Keratinocyte (primary cell): ENCODE data around the gene OR2T10. TPM values are rescaled to one million over a fixed set of nuclear protein-coding genes. Genes with fewer than 3 reads are reported as not detected.

Experiments
- DNase-seq: peaks from one replicate; pipeline ENCODE4 v3.0.0-alpha.2; 2011; ENCODE audit warnings: low read depth, missing footprints, low spot score
- FAIRE-seq: peaks from 2 replicates; lab custom pipeline; 2011; peaks lifted over from hg19 to GRCh38; lab: Jason Lieb, UNC
- H2AFZ ChIP-seq: 2 replicates; pipeline ENCODE4 v1.6.0; 2012; ENCODE audit warnings: low read length, control low read depth, inconsistent platforms; ENCODE audit not compliant: control insufficient read depth
- H3K27ac ChIP-seq: 2 replicates; pipeline ENCODE4 v1.5.1; 2011; ENCODE audit warnings: low read length; ENCODE audit not compliant: control insufficient read depth, insufficient read depth
- H3K27me3 ChIP-seq: 3 replicates; pipeline ENCODE4 v1.6.0; 2011; ENCODE audit warnings: low read length; ENCODE audit not compliant: control insufficient read depth, insufficient read depth; ENCODE audit errors: extremely low read depth
- H3K36me3 ChIP-seq, 2 experiments: 2 replicates in 1 of 2; 3 replicates in 1 of 2; pipeline ENCODE4 v1.5.1; 2011; ENCODE audit warnings: low read length in 2 of 2, mild to moderate bottlenecking in 1 of 2; ENCODE audit not compliant: control insufficient read depth in 2 of 2, insufficient read depth in 2 of 2; ENCODE audit errors: extremely low read depth in 1 of 2
- H3K4me1 ChIP-seq: 3 replicates; pipeline ENCODE4 v1.5.1; 2011; ENCODE audit warnings: low read length; ENCODE audit not compliant: control insufficient read depth, insufficient read depth; ENCODE audit errors: extremely low read depth
- H3K4me2 ChIP-seq: 3 replicates; pipeline ENCODE4 v1.6.0; 2011; ENCODE audit warnings: low read depth, low read length; ENCODE audit not compliant: control insufficient read depth, insufficient read depth; ENCODE audit errors: extremely low read depth
- H3K4me3 ChIP-seq, 3 experiments: fragments of 200-600 bp in 1 of 3; sonication (generic) in 1 of 3; 2 replicates in 2 of 3; 3 replicates in 1 of 3; pipeline ENCODE4 v1.5.1; 2011 to 2016; ENCODE audit warnings: low read length in 3 of 3, mild to moderate bottlenecking in 3 of 3, control low read depth in 2 of 3, inconsistent platforms in 1 of 3, low read depth in 1 of 3, mixed read lengths in 1 of 3, mixed run types in 1 of 3, moderate library complexity in 1 of 3; ENCODE audit not compliant: control insufficient read depth in 2 of 3, insufficient read depth in 2 of 3; ENCODE audit errors: extremely low read depth in 1 of 3
- H3K79me2 ChIP-seq: 2 replicates; pipeline ENCODE4 v1.6.0; 2012; ENCODE audit warnings: low read length; ENCODE audit not compliant: control insufficient read depth, insufficient read depth
- H3K9ac ChIP-seq: 3 replicates; pipeline ENCODE4 v1.6.0; 2011; ENCODE audit warnings: low read length; ENCODE audit not compliant: control insufficient read depth, insufficient read depth; ENCODE audit errors: extremely low read depth
- H3K9me1 ChIP-seq: 3 replicates; pipeline ENCODE4 v1.6.0; 2011; ENCODE audit warnings: low read length; ENCODE audit not compliant: control insufficient read depth, insufficient read depth; ENCODE audit errors: extremely low read depth
- H3K9me3 ChIP-seq: 2 replicates; pipeline ENCODE4 v1.5.1; 2012; ENCODE audit warnings: low read depth, low read length; ENCODE audit not compliant: control insufficient read depth
- H4K20me1 ChIP-seq: 3 replicates; pipeline ENCODE4 v1.6.0; 2011; ENCODE audit warnings: low read length; ENCODE audit not compliant: control insufficient read depth, insufficient read depth; ENCODE audit errors: extremely low read depth
- CTCF ChIP-seq, 3 experiments: IDR thresholded peaks in 1 of 3; conservative IDR thresholded peaks in 1 of 3; optimal IDR thresholded peaks in 1 of 3; 2 replicates in 2 of 3; 3 replicates in 1 of 3; pipeline versions ENCODE3 to v1.5.1; 2011; ENCODE audit warnings: low read length in 3 of 3, mild to moderate bottlenecking in 3 of 3, moderate library complexity in 2 of 3, control low read depth in 1 of 3, inconsistent platforms in 1 of 3; ENCODE audit not compliant: insufficient read depth in 2 of 3; ENCODE audit errors: extremely low read depth in 1 of 3
- EZH2 ChIP-seq: IDR thresholded peaks from one replicate; pipeline ENCODE4 v1.6.1; 2012; ENCODE audit warnings: inconsistent platforms, mild to moderate bottlenecking, low read length, moderate library complexity
- dilution Hi-C: fragments of 300-500 bp; cut with MboI; formaldehyde crosslinking; loops from one replicate; pipeline ENCODE4 v1.7.0; 2020; ENCODE audit warnings: low sequenced_read_pairs; ENCODE audit not compliant: extremely low pct_ligation_motif_present
- polyA plus RNA-seq, 5 experiments: library from polyadenylated mRNA; depleted of rRNA in 3 of 5; stranded (reverse) in 3 of 5; stranded (forward) in 1 of 5; unstranded in 1 of 5; fragments of >200 nt; gene quantifications; 1 replicate in 1 of 5; 2 replicates in 3 of 5; 3 replicates in 1 of 5; pipeline versions ENCODE4 v1.2.1 to v1.2.3, GENCODE V29; 2011 to 2012; ENCODE audit warnings: missing spikeins in 2 of 5, low read depth in 1 of 5, low replicate concordance in 1 of 5

Gene OR2T10
- polyA plus RNA-seq, 1 donor (not counting 4 experiments of a cell fraction or from before 2014, with no cell fraction given), result not detected

GRCh38 chr1:248593226-248593625 is 4.3 kb downstream of the OR2T10 start:
- TF ChIP-seq CTCF (optimal IDR thresholded peaks at IDR 0.05 in 1 of 3, IDR thresholded peaks at IDR 0.05 in 1 of 3, conservative IDR thresholded peaks at IDR 0.05 in 1 of 3; ENCODE audit: extremely low read depth in 1 of 3, insufficient read depth in 2 of 3, low read length in 3 of 3), result no peak
- Histone ChIP-seq H3K27me3 (no peaks in the 10 kb centered on the region), H3K79me2 (no peaks in the 10 kb centered on the region), H3K36me3 (no peaks in the 10 kb centered on the region), H4K20me1 (no peaks in the 10 kb centered on the region), H3K4me1 (no peaks in the 10 kb centered on the region), H3K27ac (no peak overlapping the region), H3K4me2 (no peak overlapping the region), H3K4me3 (no peak overlapping the region), H2AFZ (no peak overlapping the region), H3K9ac (no peak overlapping the region), H3K9me3 (no peaks in the 10 kb centered on the region), H3K9me1 (no peaks in the 10 kb centered on the region)
- FAIRE-seq, result no peak
- DNase-seq, result no peak
- dilution Hi-C loops, result no loop called here

- FAIRE-seq, result no peak
- Histone ChIP-seq H3K27me3 (no peaks in the 10 kb centered on the region), H3K36me3 (no peaks in the 10 kb centered on the region), H4K20me1 (no peaks in the 10 kb centered on the region), H3K9ac (no peak overlapping the region), H3K4me3 (no peak overlapping the region), H3K79me2 (no peaks in the 10 kb centered on the region), H3K4me1 (no peaks in the 10 kb centered on the region), H3K9me1 (no peaks in the 10 kb centered on the region), H3K9me3 (no peaks in the 10 kb centered on the region), H3K27ac (no peak overlapping the region), H2AFZ (no peak overlapping the region), H3K4me2 (no peak overlapping the region)
- dilution Hi-C loops, result no loop called here
- TF ChIP-seq CTCF (optimal IDR thresholded peaks at IDR 0.05 in 1 of 3, IDR thresholded peaks at IDR 0.05 in 1 of 3, conservative IDR thresholded peaks at IDR 0.05 in 1 of 3; ENCODE audit: extremely low read depth in 1 of 3, insufficient read depth in 2 of 3, low read length in 3 of 3) (no peak), EZH2 (no peak)
- DNase-seq, result no peak
Measured at GRCh38 chr1:248592655-248593054, 4.8 kb downstream of the OR2T10 start.
